Measurements from ENCODE around the gene MYBPC2. TPM values are rescaled to one million over a fixed set of nuclear protein-coding genes. Genes with fewer than 3 reads are reported as not detected.

The MYBPC2 gene
- total RNA-seq, 1 donor from 2014 or later = not detected

DNA sequence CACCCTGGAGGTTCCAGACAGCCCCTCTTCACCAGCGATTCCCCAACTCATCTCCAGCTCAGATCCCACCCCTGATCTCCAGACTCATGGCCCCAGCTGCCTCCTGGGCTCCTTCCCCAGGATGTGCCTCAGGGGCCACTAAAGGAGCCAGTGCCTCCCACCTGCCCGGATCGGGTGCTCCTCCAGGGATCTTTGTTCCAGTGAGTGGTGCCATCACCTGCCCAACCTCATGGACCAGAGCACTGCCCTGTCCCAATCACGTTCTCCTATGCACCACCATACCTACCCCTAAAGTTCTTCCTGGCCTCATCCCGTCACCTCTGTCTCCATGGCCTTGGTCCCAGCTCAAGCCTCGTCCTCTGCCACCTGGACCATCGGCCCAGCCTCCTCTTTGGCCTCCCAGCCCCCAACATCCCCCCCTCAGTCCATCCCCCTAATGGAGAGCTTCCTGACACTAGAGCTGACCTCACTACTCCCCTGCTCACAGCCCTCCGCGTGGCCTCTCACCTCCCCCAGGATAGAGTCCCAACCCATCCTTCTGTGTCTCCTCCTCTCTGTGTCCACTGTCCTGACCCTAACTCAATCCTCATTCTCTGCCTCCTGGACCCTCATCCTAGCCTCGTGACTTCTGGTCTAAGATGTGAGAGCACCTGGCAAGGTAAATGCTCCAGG lies 52.7 kb downstream of the MYBPC2 start:
- FAIRE-seq = peak; percentile 47
- TF ChIP-seq, protein P1, sequence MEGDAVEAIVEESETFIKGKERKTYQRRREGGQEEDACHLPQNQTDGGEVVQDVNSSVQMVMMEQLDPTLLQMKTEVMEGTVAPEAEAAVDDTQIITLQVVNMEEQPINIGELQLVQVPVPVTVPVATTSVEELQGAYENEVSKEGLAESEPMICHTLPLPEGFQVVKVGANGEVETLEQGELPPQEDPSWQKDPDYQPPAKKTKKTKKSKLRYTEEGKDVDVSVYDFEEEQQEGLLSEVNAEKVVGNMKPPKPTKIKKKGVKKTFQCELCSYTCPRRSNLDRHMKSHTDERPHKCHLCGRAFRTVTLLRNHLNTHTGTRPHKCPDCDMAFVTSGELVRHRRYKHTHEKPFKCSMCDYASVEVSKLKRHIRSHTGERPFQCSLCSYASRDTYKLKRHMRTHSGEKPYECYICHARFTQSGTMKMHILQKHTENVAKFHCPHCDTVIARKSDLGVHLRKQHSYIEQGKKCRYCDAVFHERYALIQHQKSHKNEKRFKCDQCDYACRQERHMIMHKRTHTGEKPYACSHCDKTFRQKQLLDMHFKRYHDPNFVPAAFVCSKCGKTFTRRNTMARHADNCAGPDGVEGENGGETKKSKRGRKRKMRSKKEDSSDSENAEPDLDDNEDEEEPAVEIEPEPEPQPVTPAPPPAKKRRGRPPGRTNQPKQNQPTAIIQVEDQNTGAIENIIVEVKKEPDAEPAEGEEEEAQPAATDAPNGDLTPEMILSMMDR (IDR thresholded peaks at IDR 0.05; ENCODE audit: insufficient read depth, low read length, severe bottlenecking) = no peak
- H3K36me3 ChIP-seq (ENCODE audit: control insufficient read depth, insufficient read depth, low read length) = peaks cover 4% of the 10 kb centered on the region

DNA sequence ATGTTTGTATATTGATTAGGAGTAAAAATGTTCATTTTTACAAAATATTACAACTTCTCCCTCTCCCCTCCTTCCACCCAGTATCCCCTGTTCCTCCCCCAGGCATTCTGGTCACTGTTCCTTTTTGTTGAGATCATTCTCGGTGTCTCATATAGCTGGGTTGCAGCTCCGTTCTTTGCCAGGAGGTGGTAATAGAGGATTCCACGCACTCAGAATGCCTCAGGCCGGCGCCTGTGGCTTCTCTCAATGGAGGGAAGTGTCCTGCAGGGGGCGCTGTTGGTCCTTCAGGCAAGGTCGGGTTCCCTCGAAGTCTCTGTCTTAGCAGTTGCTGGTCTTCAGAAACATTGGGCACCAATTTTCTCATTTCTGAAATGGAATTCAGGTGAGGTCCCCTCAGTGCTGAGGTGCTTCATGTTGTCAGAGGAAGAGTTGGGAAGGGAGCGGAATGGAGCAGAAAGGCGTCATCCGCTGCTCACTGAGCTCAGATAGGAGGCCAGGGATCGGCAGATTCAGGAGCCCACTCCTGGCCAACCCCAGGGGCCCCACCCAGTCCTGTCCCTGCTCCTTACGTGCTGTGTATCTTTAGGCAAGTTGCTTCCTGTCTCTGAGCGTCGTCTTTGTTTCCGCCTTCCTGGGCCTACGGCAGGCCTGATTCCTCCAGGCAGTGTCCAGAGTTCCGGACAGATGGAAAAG lies 54.3 kb downstream of the MYBPC2 start:
- DNase-seq (ENCODE audit: low read depth) = peak; percentile 5
- H3K4me3 ChIP-seq (ENCODE audit: low read depth, low read length) = no peak overlapping the region
- no peaks in the 10 kb centered on the region for H3K27me3 ChIP-seq (ENCODE audit: control insufficient read depth, insufficient read depth, low read length)
- FAIRE-seq = no peak
- TF ChIP-seq, protein P1 (IDR thresholded peaks at IDR 0.05; ENCODE audit: insufficient read depth, low read length, severe bottlenecking) = peak; percentile 48
- H3K36me3 ChIP-seq (ENCODE audit: control insufficient read depth, insufficient read depth, low read length) = no peaks in the 10 kb centered on the region

More for the DNA sequence above, 52.7 kb downstream of the MYBPC2 start:
- no peak for DNase-seq (ENCODE audit: low read depth)
- no peaks in the 10 kb centered on the region for H3K27me3 ChIP-seq (ENCODE audit: control insufficient read depth, insufficient read depth, low read length)
- H3K4me3 ChIP-seq (ENCODE audit: low read depth, low read length) = no peak overlapping the region

DNA sequence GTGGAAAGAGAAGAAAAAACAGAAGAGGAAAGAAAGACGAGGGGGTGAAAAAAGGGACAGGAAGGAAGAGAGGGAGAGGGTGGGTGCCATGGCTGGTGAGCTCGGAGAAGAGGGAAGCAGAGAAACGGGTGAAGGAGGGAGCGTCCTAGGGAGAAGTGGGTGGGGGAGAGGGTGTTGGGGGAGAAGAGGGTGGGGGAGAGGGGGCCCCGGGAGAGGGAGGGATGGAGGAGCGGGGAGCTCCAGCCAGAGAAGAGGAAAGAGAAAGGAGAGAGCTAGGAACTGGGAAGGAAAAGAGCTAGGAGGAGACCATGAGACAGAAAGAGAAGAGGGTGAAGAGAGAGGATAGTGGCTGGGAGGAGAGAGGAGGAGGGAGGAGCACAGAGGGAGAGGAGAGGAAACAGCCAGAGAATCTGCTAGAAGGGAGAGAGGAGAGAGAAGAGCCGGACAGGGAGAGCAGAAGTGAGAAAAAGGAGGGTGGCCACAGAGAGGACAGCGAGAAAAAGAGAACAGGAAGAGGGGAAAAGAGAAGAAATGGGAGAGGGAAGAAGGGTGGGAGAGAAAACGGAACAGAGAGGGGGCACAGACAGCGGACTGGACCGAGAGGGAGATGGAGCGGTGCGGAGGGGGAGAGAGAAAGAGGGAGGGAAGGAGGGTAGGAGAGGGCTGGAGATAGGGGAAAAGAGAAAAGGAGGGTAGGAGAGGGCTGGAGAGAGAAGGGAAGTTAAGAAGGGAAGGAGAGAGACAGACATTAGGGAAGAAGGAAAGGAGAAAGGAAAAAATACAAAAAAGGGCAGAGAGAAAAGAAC lies 55.9 kb downstream of the MYBPC2 start:
- Histone ChIP-seq H3K27me3 (ENCODE audit: control insufficient read depth, insufficient read depth, low read length) (no peaks in the 10 kb centered on the region), H3K4me3 (ENCODE audit: low read depth, low read length) (no peak overlapping the region), H3K36me3 (ENCODE audit: control insufficient read depth, insufficient read depth, low read length) (no peaks in the 10 kb centered on the region)
- no peak for DNase-seq (ENCODE audit: low read depth)
- no peak for FAIRE-seq
- TF ChIP-seq, protein P1 (IDR thresholded peaks at IDR 0.05; ENCODE audit: insufficient read depth, low read length, severe bottlenecking) = no peak

DNA sequence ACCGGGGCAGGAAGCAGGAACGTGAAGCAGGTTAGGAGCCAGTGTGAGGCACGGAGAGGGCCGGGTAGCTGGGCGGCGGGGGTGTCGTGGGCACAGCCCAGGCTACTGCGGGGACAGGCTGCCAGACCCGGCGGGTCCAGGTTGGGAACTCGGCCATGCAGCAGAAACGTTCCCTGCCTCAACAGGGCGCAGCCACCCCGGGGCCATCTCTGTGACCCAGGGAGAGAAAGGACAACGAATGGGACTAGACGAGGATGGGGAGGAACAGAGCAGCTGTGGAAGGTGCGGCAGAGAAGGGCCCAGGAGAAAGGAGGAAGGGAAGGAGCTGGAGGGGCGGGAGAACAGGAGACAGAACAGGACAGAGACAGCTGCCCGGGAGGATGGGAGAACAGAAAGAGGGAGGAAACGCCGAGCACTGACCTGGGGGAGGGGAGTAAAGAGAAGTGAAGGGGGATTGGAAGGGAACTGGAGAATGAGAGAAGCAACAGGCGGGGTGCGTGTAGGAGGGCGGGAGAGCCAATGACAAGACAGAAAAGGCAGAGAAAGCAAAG lies 56.8 kb downstream of the MYBPC2 start:
- Histone ChIP-seq H3K4me3 (ENCODE audit: low read depth, low read length) (no peak overlapping the region), H3K36me3 (ENCODE audit: control insufficient read depth, insufficient read depth, low read length) (no peaks in the 10 kb centered on the region), H3K27me3 (ENCODE audit: control insufficient read depth, insufficient read depth, low read length) (no peaks in the 10 kb centered on the region)
- FAIRE-seq = no peak
- no peak for DNase-seq (ENCODE audit: low read depth)
- TF ChIP-seq, protein P1 (IDR thresholded peaks at IDR 0.05; ENCODE audit: insufficient read depth, low read length, severe bottlenecking) = no peak

DNA sequence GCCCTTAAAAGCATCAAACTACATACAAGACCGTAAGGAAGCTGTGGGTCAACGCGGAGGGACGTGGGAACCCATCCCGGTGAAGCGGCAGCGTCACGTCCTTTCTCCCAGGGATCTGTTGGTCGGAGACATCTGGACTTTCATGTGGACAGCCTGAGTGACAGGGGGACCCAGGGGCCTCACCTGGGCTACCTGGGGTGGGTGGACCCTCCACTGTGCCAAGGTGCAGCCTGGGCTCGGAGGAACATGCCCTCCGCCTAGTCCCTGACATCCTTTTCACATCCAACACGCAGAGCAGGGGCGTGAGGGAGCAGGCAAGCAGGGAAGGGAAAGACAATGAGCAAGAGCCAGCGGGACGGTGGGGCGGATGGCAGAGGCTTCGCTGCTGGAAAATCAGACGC lies 57.7 kb downstream of the MYBPC2 start:
- no peak for FAIRE-seq
- DNase-seq (ENCODE audit: low read depth) = no peak
- TF ChIP-seq, protein P1 (IDR thresholded peaks at IDR 0.05; ENCODE audit: insufficient read depth, low read length, severe bottlenecking) = no peak
- no peaks in the 10 kb centered on the region for H3K36me3 ChIP-seq (ENCODE audit: control insufficient read depth, insufficient read depth, low read length)
- H3K27me3 ChIP-seq (ENCODE audit: control insufficient read depth, insufficient read depth, low read length) = no peaks in the 10 kb centered on the region
- no peak overlapping the region for H3K4me3 ChIP-seq (ENCODE audit: low read depth, low read length)

Measured in bronchial epithelial cell (primary cell).